HepG2 (cell line): Measurements from ENCODE around the gene TWF1. TPM values are rescaled to one million over a fixed set of nuclear protein-coding genes. Genes with fewer than 3 reads are reported as not detected.

Experiments
- AHR ChIP-seq: IDR thresholded peaks from 2 replicates; pipeline ENCODE4 v1.6.1; 2018; ENCODE audit warnings: missing genetic modification reagents, missing compliant biosample characterization
- ARID4A ChIP-seq: sonication (generic); formaldehyde crosslinking; IDR thresholded peaks from 2 replicates; pipeline ENCODE4 v1.5.0; 2020; ENCODE audit warnings: mild to moderate bottlenecking, missing genetic modification reagents, borderline replicate concordance
- ATRX ChIP-seq: sonication (generic); formaldehyde crosslinking; IDR thresholded peaks from 2 replicates; pipeline ENCODE4 v1.4.0; 2020; ENCODE audit warnings: missing genetic modification reagents, borderline replicate concordance
- HOXA5 ChIP-seq: sonication (generic); formaldehyde crosslinking; IDR thresholded peaks from 2 replicates; pipeline ENCODE4 v1.4.0; 2020; ENCODE audit warnings: missing genetic modification reagents
- KAT8 ChIP-seq: IDR thresholded peaks from 2 replicates; pipeline ENCODE4 v1.6.1; 2016; ENCODE audit warnings: missing genetic modification reagents, missing compliant biosample characterization
- KLF12 ChIP-seq: sonication (generic); formaldehyde crosslinking; IDR thresholded peaks from 2 replicates; pipeline ENCODE4 v1.4.0; 2020; ENCODE audit warnings: missing genetic modification reagents, borderline replicate concordance
- KMT2A ChIP-seq: sonication (generic); formaldehyde crosslinking; IDR thresholded peaks from 2 replicates; pipeline ENCODE4 v1.4.0; 2020; ENCODE audit warnings: missing genetic modification reagents
- LBX2 ChIP-seq: sonication (generic); formaldehyde crosslinking; IDR thresholded peaks from 2 replicates; pipeline ENCODE4 v1.5.0; 2020; ENCODE audit warnings: missing genetic modification reagents, mild to moderate bottlenecking, borderline replicate concordance
- MIXL1 ChIP-seq: IDR thresholded peaks from 2 replicates; pipeline ENCODE4 v1.6.1; 2016
- NR0B2 ChIP-seq: sonication (generic); formaldehyde crosslinking; IDR thresholded peaks from 2 replicates; pipeline ENCODE4 v1.4.0; 2020; ENCODE audit warnings: mild to moderate bottlenecking, missing genetic modification reagents
- PBX3 ChIP-seq: sonication (generic); formaldehyde crosslinking; IDR thresholded peaks from 2 replicates; pipeline ENCODE4 v1.8.1; 2023; ENCODE audit warnings: missing genetic modification reagents, inconsistent platforms, borderline replicate concordance
- PHF5A ChIP-seq: IDR thresholded peaks from one replicate; pipeline ENCODE4 v1.6.1; 2018; ENCODE audit warnings: low read depth, missing genetic modification reagents; ENCODE audit not compliant: unreplicated experiment
- POLR2G ChIP-seq: fragments of 200-400 bp; formaldehyde crosslinking; IDR thresholded peaks from 2 replicates; pipeline ENCODE4 v1.6.1; 2018; ENCODE audit warnings: mild to moderate bottlenecking, low read depth, low read length, moderate library complexity
- RAD21 ChIP-seq: fragments of 450-650 bp; formaldehyde crosslinking; IDR thresholded peaks from 2 replicates; pipeline ENCODE4 v1.5.0; 2020; ENCODE audit warnings: mild to moderate bottlenecking
- RFX3 ChIP-seq: IDR thresholded peaks from 2 replicates; pipeline ENCODE4 v1.6.1; 2016; ENCODE audit warnings: missing biosample characterization, missing genetic modification reagents
- SAP130 ChIP-seq: IDR thresholded peaks from 2 replicates; pipeline ENCODE4 v1.6.1; 2016; ENCODE audit warnings: low read depth
- SMARCE1 ChIP-seq: fragments of 450-650 bp; IDR thresholded peaks from 2 replicates; pipeline ENCODE4 v1.6.1; 2017; ENCODE audit warnings: borderline replicate concordance
- ZFY ChIP-seq: sonication (generic); formaldehyde crosslinking; IDR thresholded peaks from 2 replicates; pipeline ENCODE4 v1.4.0; 2020; ENCODE audit warnings: missing genetic modification reagents
- ZNF12 ChIP-seq: sonication (generic); formaldehyde crosslinking; IDR thresholded peaks from 2 replicates; pipeline ENCODE4 v1.5.0; 2020; ENCODE audit warnings: missing genetic modification reagents
- ZNF446 ChIP-seq: sonication (generic); formaldehyde crosslinking; IDR thresholded peaks from 2 replicates; pipeline ENCODE4 v1.5.0; 2020; ENCODE audit warnings: mild to moderate bottlenecking, missing genetic modification reagents
- ZNF460 ChIP-seq: sonication (generic); formaldehyde crosslinking; IDR thresholded peaks from 2 replicates; pipeline ENCODE4 v1.5.1; 2020; ENCODE audit warnings: missing genetic modification reagents, mild to moderate bottlenecking, borderline replicate concordance
- ZNF576 ChIP-seq: sonication (generic); formaldehyde crosslinking; IDR thresholded peaks from 2 replicates; pipeline ENCODE4 v1.4.0; 2020; ENCODE audit warnings: mild to moderate bottlenecking, missing genetic modification reagents
- ZNF577 ChIP-seq: sonication (generic); formaldehyde crosslinking; IDR thresholded peaks from 2 replicates; pipeline ENCODE4 v1.4.0; 2020; ENCODE audit warnings: mild to moderate bottlenecking, low read depth, missing genetic modification reagents, borderline replicate concordance
- ZNF724P ChIP-seq: sonication (generic); formaldehyde crosslinking; IDR thresholded peaks from 2 replicates; pipeline ENCODE4 v1.8.0; 2022; ENCODE audit warnings: missing genetic modification reagents, borderline replicate concordance
- polyA plus RNA-seq, 8 experiments: library from polyadenylated mRNA; depleted of rRNA in 3 of 8; stranded (reverse) in 7 of 8; unstranded in 1 of 8; fragments of >200 nt; fragmentation: Illumina TruSeq in 4 of 8; extraction: Trizol in 4 of 8; gene quantifications; 2 replicates each; pipeline versions ENCODE4 v1.2.1 to v1.2.3, GENCODE V29; 2011 to 2016; ENCODE audit warnings: low read depth in 4 of 8, missing spikeins in 1 of 8, mixed read lengths in 1 of 8; ENCODE audit not compliant: insufficient read depth in 1 of 8
- total RNA-seq, 5 experiments: library from RNA; depleted of rRNA; stranded (reverse); fragments of >200 nt; fragmentation: Illumina TruSeq; extraction: Trizol; gene quantifications; 2 replicates each; pipeline ENCODE4 v1.2.3, GENCODE V29; 2016; ENCODE audit warnings: low read depth in 1 of 5

The TWF1 gene
- total and polyA plus RNA-seq, 2 of the 13 experiments (the other 11 are each of a cell fraction or from before 2014, with no cell fraction given): 32.3 to 85.5 TPM

GRCh38 chr12:43805860-43806736, at the start of gene TWF1 (continued):
- peak; percentile 63; the same call in 1 of the 2 replicates for TF ChIP-seq ZNF446 (CRISPR knock-in tag)
- TF ChIP-seq SMARCE1: no peak
- TF ChIP-seq ZNF724P (CRISPR knock-in tag): no peak
- peak; percentile 72 for TF ChIP-seq KAT8 (CRISPR knock-in tag)
- TF ChIP-seq PBX3 (CRISPR knock-in tag): no peak
- no peak for TF ChIP-seq RFX3 (CRISPR knock-in tag)
- peak; percentile 83 for TF ChIP-seq KMT2A (CRISPR knock-in tag)
- TF ChIP-seq KLF12 (CRISPR knock-in tag): peak; percentile 89
- no peak for TF ChIP-seq ZNF460 (CRISPR knock-in tag)
- TF ChIP-seq ATRX (CRISPR knock-in tag): no peak
- TF ChIP-seq ZFY (CRISPR knock-in tag): peak; percentile 96
- no peak for TF ChIP-seq AHR (CRISPR knock-in tag)
- TF ChIP-seq ZNF12 (CRISPR knock-in tag): no peak
- TF ChIP-seq MIXL1 (CRISPR knock-in tag): no peak
- no peak for TF ChIP-seq ZNF576
- TF ChIP-seq NR0B2 (CRISPR knock-in tag): no peak
- no peak; the same call in 1 of the 2 replicates for TF ChIP-seq LBX2
- peak; percentile 56; the same call in 1 of the 2 replicates for TF ChIP-seq HOXA5 (CRISPR knock-in tag)
- TF ChIP-seq ZNF577: no peak
- peak; percentile 62 for TF ChIP-seq RAD21
- TF ChIP-seq PHF5A (CRISPR knock-in tag): no peak
- TF ChIP-seq ARID4A (CRISPR knock-in tag): peak; percentile 91
- no peak; the same call in 1 of the 2 replicates for TF ChIP-seq SAP130 (CRISPR knock-in tag)
- TF ChIP-seq POLR2G: peak; percentile 83
